ENCODE data around the gene MTHFS. TPM values are rescaled to one million over a fixed set of nuclear protein-coding genes. Genes with fewer than 3 reads are reported as not detected.

MTHFS gene
- total and polyA plus RNA-seq, 8 donors = 5.7 to 101 (median 48.1) TPM; not detected in 2

- no peak overlapping the region for H3K27ac ChIP-seq
- no peaks in the 10 kb centered on the region for H3K9me3 ChIP-seq
- no peak for DNase-seq
- H3K27me3 ChIP-seq = no peaks in the 10 kb centered on the region
- intact Hi-C loops (cut with DNase I; ENCODE audit: low total_unique reads) = no loop called here
- no peaks in the 10 kb centered on the region for H3K36me3 ChIP-seq
- H3K4me3 ChIP-seq = no peak overlapping the region
- TF ChIP-seq POLR2A (IDR thresholded peaks at IDR 0.05) (no peak), EP300 (IDR thresholded peaks at IDR 0.05) (no peak), POLR2AphosphoS5 (IDR thresholded peaks at IDR 0.05) (no peak), CTCF (IDR thresholded peaks at IDR 0.05) (no peak)
- 95 to 97% (median 95%) methylated on average over 2 of the region's 2 CpGs for WGBS, 5 donors
- peaks cover 11 to 38% (median 25%) of the 10 kb centered on the region in 4 donors for H3K4me1 ChIP-seq
These were observed 36.2 kb downstream of the MTHFS start for GRCh38 chr15:79860661-79861060.

GRCh38 chr15:79858469-79858868, 38.3 kb downstream of the MTHFS start:
- Histone ChIP-seq H3K36me3 (peaks cover 0 to 7% (median 0%) of the 10 kb centered on the region in 4 donors), H3K4me1 (peaks cover 4 to 25% (median 14%) of the 10 kb centered on the region in 4 donors), H3K9me3 (no peaks in the 10 kb centered on the region), H3K27ac (no peak overlapping the region), H3K27me3 (no peaks in the 10 kb centered on the region), H3K4me3 (no peak overlapping the region)
- DNase-seq = no peak
- WGBS, 5 donors = 81 to 88% (median 81%) methylated on average over 2 of the region's 2 CpGs
- TF ChIP-seq POLR2AphosphoS5 (IDR thresholded peaks at IDR 0.05) (no peak), EP300 (IDR thresholded peaks at IDR 0.05) (no peak), CTCF (IDR thresholded peaks at IDR 0.05) (no peak), POLR2A (IDR thresholded peaks at IDR 0.05) (no peak)
- intact Hi-C loops (cut with DNase I; ENCODE audit: low total_unique reads) = no loop called here

GRCh38 chr15:79853492-79854328, 43.1 kb downstream of the MTHFS start:
- intact Hi-C loops (cut with DNase I; ENCODE audit: low total_unique reads) = no loop called here
- 33 to 38% (median 37%) methylated on average over 8 of the region's 8 CpGs for WGBS, 5 donors
- H3K36me3 ChIP-seq = peaks cover 0 to 7% (median 0%) of the 10 kb centered on the region in 4 donors

GRCh38 chr15:79849789-79850188, 47.0 kb downstream of the MTHFS start:
- Histone ChIP-seq H3K27ac (no peak overlapping the region), H3K4me1 (peaks cover 0 to 30% (median 5%) of the 10 kb centered on the region in 4 donors)
- intact Hi-C loops (cut with DNase I; ENCODE audit: low total_unique reads) = no loop called here

More at GRCh38 chr15:79853492-79854328, 43.1 kb downstream of the MTHFS start:
- TF ChIP-seq EP300 (IDR thresholded peaks at IDR 0.05) (no peak), CTCF (IDR thresholded peaks at IDR 0.05) (peak in 5 of 7 experiments; percentile 68 to 87 (median 82)), POLR2AphosphoS5 (IDR thresholded peaks at IDR 0.05) (peak in 2 of 3 donors; percentile 9 to 88)
- peaks cover 0 to 30% (median 7%) of the 10 kb centered on the region in 4 donors for H3K4me1 ChIP-seq
- H3K27me3 ChIP-seq = no peaks in the 10 kb centered on the region
- H3K27ac ChIP-seq = no peak overlapping the region
- peak; percentile 71 to 94 for DNase-seq
- H3K4me3 ChIP-seq = no peak overlapping the region
- no peaks in the 10 kb centered on the region for H3K9me3 ChIP-seq

More at GRCh38 chr15:79849789-79850188, 47.0 kb downstream of the MTHFS start:
- TF ChIP-seq CTCF (IDR thresholded peaks at IDR 0.05) (peak in 4 of 7 experiments; percentile 21 to 43 (median 34)), EP300 (IDR thresholded peaks at IDR 0.05) (no peak)
- H3K4me3 ChIP-seq = no peak overlapping the region
- H3K27me3 ChIP-seq = no peaks in the 10 kb centered on the region
- H3K9me3 ChIP-seq = no peaks in the 10 kb centered on the region
- WGBS, 5 donors = 56 to 74% (median 63%) methylated on average over 3 of the region's 3 CpGs
- peaks cover 3 to 30% (median 11%) of the 10 kb centered on the region in 4 donors for H3K36me3 ChIP-seq
- peak; percentile 35 to 62 for DNase-seq
